ENCODE data around the gene NOL4L. TPM values are rescaled to one million over a fixed set of nuclear protein-coding genes. Genes with fewer than 3 reads are reported as not detected.

Gene NOL4L
- total RNA-seq, 1 donor from 2014 or later, result 18.0 TPM

DNA sequence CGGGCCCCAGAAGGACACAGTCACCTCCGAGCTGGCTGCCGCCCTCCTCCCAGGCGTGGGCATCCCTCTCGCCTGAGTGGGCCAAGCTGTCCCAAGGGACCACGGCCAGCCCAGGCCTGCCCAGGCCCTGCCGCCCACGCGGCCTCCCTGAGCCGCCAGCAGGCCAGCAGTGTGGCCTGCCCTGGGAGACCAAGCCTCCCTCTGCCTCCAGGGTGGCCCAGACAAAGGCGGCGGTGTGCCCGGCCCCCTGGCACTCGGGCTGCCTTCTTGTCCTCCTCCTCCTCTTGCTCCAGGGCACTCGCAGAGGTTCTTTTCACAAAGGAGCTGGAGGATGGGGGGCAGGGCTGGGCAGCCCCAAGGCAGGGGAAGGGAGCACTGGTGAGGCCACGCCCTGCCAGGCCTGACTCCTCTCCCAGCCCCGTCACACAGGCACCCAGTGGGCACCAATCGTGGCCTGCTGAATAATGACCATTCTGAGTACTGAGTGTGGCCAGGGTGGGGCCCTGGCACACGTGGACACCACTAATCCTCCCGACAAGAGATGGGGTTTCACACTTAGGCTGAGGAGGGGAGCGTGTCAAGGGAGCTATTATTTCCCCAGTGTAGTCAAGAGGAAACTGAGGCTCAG is 25.3 kb downstream of the NOL4L start:
- H3K9me3 Mint-ChIP-seq, result no peaks in the 10 kb centered on the region
- DNase-seq, result no peak
- no peak overlapping the region for H3K4me3 Mint-ChIP-seq
- intact Hi-C loops (cut with micrococcal nuclease), result no loop called here
- peaks cover 2% of the 10 kb centered on the region for H3K36me3 Mint-ChIP-seq (ENCODE audit: low read depth)
- H3K4me1 Mint-ChIP-seq, result peaks cover 12% of the 10 kb centered on the region
- H3K27me3 Mint-ChIP-seq, result no peaks in the 10 kb centered on the region
- H3K27ac Mint-ChIP-seq, result no peak overlapping the region

DNA sequence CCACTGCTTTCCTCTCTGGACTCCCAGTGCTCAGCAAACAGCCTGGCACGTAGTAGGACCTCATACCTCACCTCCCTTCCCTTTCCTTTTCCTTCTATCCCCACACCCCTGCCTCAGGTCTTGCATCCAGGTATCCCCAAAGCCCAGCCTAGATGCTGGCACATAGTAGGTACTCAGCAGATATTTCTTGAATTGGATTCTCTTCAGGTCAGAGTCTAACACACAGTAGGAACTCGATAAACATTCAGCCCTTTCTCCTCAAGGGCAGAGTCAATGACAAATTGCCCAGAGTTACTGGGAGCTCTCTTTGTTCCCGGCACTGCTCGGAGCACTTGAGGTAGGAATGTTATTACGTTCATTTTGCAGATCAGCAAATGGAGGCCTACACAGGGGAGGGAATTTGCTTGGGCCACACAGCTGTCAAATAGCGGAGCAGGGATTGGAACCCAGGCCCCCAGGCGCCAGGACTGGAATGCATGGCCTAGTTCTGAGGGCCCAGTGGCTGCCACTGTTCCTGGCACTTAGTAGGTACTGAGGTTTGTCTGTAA is 25.9 kb downstream of the NOL4L start:
- H3K4me1 Mint-ChIP-seq, result peaks cover 16% of the 10 kb centered on the region
- no peak for DNase-seq
- intact Hi-C loops (cut with micrococcal nuclease), result no loop called here
- no peaks in the 10 kb centered on the region for H3K9me3 Mint-ChIP-seq
- no peak overlapping the region for H3K27ac Mint-ChIP-seq
- no peaks in the 10 kb centered on the region for H3K27me3 Mint-ChIP-seq
- no peak overlapping the region for H3K4me3 Mint-ChIP-seq
- peaks cover 2% of the 10 kb centered on the region for H3K36me3 Mint-ChIP-seq (ENCODE audit: low read depth)

DNA sequence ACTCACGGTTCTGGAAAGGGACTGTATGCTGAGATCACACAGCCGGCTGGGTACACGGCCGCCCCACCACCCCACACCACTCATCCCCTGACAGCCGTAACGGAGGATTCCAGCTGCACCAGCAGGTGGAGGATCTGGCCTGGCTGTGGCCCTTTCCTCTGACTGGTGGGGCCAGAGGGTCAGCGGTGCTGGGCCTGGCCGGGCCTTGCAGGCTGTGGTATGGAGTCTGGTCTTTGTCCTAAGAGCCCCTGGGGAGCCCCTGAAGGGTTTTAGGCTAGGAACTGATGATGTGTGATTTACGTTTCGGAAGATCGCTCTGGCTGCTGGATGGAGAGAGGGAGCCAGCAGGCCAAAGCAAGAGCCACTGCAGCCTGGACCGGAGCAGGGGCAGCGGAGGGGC is 26.6 kb downstream of the NOL4L start:
- Mint-ChIP-seq H3K4me1 (peaks cover 22% of the 10 kb centered on the region), H3K27me3 (no peaks in the 10 kb centered on the region), H3K4me3 (no peak overlapping the region), H3K9me3 (no peaks in the 10 kb centered on the region), H3K36me3 (ENCODE audit: low read depth) (peaks cover 2% of the 10 kb centered on the region), H3K27ac (no peak overlapping the region)
- intact Hi-C loops (cut with micrococcal nuclease), result no loop called here
- DNase-seq, result no peak

DNA sequence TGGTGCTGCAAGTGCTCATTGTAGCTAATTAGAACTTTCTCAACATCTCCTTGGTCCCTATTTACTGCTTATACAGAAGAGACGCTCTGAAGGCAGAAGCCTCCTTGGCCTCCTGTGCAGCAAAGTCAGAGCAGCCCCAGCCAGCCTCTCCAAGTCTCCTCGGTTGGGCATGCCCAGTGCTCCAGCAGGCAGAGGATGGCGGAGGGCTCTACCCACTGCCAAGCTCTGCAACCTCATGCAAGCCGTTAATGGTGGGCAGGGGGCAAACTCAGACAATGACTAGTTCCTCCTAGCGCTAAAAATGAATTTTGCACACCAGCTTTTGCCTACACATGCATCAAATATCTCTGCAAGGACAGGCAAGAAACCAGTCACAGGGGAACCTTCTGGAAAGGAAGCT is 27.8 kb downstream of the NOL4L start:
- Mint-ChIP-seq H3K9me3 (no peaks in the 10 kb centered on the region), H3K27ac (no peak overlapping the region), H3K36me3 (ENCODE audit: low read depth) (peaks cover 6% of the 10 kb centered on the region), H3K4me1 (peaks cover 29% of the 10 kb centered on the region), H3K4me3 (no peak overlapping the region), H3K27me3 (no peaks in the 10 kb centered on the region)
- intact Hi-C loops (cut with micrococcal nuclease), result no loop called here
- no peak for DNase-seq

DNA sequence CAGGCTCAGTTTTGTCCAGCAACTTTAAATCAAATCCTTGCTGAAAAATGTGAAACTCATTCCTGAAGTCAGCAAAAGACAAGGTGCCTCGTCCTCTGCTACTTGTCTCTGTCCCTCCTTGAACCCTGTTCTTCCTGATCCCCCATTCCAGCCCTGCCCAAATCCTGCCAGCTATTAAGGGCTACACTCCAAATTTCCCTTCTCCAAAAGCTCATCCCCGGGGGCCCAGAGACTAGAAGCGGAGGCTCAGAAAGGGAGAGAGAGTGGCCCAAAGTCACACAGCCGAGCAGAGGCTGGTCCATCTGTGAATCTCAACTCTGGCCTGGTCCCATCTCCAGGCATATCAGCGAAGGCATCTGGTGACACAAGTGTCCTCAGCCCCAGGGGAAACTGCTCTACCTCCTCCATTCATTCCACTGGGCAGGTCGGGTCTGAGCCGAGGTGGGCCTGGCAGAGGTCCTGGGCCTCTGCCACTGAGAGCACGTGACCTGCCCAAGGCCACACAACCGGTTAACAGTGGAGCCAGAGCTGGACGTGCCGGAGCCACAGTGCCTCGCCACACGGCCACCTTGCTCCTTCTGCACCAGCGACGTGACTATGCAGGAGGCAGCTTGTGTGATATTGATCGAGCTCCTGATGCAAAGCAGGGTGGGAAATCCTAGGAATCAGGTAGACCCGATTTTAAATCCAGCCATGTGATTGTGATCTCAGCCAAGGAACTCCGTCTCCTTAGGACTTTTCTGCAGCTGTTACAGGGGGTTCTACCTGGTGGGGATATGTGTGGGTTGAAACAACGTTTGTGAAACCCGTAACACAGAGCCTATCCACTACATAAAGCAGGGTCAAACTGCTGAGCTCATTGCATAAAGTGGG is 28.6 kb downstream of the NOL4L start:
- H3K9me3 Mint-ChIP-seq, result no peaks in the 10 kb centered on the region
- peaks cover 6% of the 10 kb centered on the region for H3K36me3 Mint-ChIP-seq (ENCODE audit: low read depth)
- H3K27ac Mint-ChIP-seq, result no peak overlapping the region
- DNase-seq, result no peak
- H3K4me3 Mint-ChIP-seq, result no peak overlapping the region
- intact Hi-C loops (cut with micrococcal nuclease), result no loop called here
- H3K27me3 Mint-ChIP-seq, result no peaks in the 10 kb centered on the region
- H3K4me1 Mint-ChIP-seq, result peaks cover 28% of the 10 kb centered on the region

DNA sequence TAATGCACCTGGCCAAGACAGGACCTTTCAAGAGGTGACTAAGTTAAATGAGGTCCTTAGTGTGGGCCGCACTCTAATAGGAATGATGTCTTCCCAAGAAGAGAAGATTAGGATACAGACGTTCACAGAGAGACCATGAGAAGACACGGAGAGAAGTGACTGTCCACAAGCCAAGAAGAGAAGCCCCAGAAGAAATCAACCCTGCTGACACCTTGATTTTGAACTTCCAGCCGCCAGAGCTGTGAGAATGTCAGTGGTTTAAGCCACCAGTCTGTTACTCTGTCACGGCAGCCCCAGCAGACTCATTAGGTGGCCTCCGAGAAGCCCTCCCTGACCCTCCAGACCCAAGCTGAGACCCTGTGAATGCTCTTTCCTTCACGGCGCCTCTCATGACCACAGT is 29.5 kb downstream of the NOL4L start:
- intact Hi-C loops (cut with micrococcal nuclease), result no loop called here
- H3K36me3 Mint-ChIP-seq (ENCODE audit: low read depth), result peaks cover 6% of the 10 kb centered on the region
- H3K9me3 Mint-ChIP-seq, result no peaks in the 10 kb centered on the region
- H3K27ac Mint-ChIP-seq, result no peak overlapping the region
- no peak overlapping the region for H3K4me3 Mint-ChIP-seq
- peaks cover 28% of the 10 kb centered on the region for H3K4me1 Mint-ChIP-seq
- no peaks in the 10 kb centered on the region for H3K27me3 Mint-ChIP-seq
- no peak for DNase-seq

DNA sequence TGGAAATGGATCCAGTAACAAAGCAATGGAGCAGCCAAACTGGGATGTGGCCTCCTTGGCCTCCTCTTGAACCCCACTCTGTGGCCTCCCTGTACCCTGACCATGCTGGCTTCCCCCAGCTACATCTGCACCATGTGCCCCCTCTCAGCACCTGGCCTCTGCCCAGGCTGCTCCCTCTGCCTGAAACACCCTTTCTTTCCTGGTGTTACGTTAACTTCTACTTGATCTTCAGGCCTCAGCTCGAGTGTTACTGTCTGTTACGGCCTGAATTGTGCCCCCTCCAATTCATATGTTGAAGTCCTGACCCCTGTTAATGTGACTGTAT is 30.2 kb downstream of the NOL4L start:
- Mint-ChIP-seq H3K27ac (no peak overlapping the region), H3K4me3 (no peak overlapping the region), H3K36me3 (ENCODE audit: low read depth) (peaks cover 6% of the 10 kb centered on the region), H3K9me3 (no peaks in the 10 kb centered on the region), H3K4me1 (peaks cover 24% of the 10 kb centered on the region), H3K27me3 (no peaks in the 10 kb centered on the region)
- intact Hi-C loops (cut with micrococcal nuclease), result no loop called here
- DNase-seq, result no peak

DNA sequence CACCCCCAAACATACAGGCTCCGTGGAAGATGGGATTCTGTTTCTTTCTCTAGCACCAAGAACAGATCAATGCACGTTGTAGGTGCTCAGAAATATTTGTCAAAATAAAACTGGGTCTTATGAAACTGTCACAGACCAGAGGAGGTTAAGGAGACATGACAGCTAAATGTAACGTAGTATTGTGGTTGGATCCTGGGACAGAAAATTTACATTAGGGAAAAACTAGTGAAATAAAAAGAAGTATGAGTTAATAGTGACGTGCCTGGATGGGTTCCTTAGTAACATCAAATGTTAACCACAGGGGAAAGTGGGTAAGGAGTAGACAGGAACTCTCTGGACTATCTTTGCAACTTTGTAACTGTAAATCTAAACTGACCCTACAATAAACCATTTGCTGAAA is 31.5 kb downstream of the NOL4L start:
- no peaks in the 10 kb centered on the region for H3K27me3 Mint-ChIP-seq
- DNase-seq, result no peak
- H3K4me1 Mint-ChIP-seq, result peaks cover 24% of the 10 kb centered on the region
- H3K36me3 Mint-ChIP-seq (ENCODE audit: low read depth), result peaks cover 6% of the 10 kb centered on the region
- no peak overlapping the region for H3K4me3 Mint-ChIP-seq
- intact Hi-C loops (cut with micrococcal nuclease), result no loop called here
- H3K27ac Mint-ChIP-seq, result no peak overlapping the region
- no peaks in the 10 kb centered on the region for H3K9me3 Mint-ChIP-seq

DNA sequence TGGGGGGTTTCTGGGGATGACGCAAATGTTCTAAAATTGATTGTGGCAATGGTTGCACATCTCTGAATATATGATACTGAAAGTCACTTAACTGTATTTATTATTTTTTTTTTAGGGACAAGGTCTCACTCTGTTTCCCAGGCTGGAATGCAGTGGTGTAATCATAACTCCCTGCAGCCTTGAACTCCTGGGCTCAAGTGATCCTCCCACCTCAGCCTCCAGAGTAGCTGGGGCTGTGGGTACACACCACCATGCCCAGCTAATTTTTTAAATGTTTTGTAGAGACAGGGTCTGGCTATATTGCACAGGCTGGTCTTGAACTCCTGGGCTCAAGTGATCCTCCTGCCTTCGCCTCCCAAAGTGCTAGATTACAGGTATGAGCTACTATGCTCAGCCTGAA is 33.4 kb downstream of the NOL4L start:
- H3K9me3 Mint-ChIP-seq, result no peaks in the 10 kb centered on the region
- no peaks in the 10 kb centered on the region for H3K27me3 Mint-ChIP-seq
- H3K4me3 Mint-ChIP-seq, result no peak overlapping the region
- H3K4me1 Mint-ChIP-seq, result peaks cover 35% of the 10 kb centered on the region
- intact Hi-C loops (cut with micrococcal nuclease), result no loop called here
- peaks cover 9% of the 10 kb centered on the region for H3K36me3 Mint-ChIP-seq (ENCODE audit: low read depth)
- DNase-seq, result no peak
- H3K27ac Mint-ChIP-seq, result no peak overlapping the region

DNA sequence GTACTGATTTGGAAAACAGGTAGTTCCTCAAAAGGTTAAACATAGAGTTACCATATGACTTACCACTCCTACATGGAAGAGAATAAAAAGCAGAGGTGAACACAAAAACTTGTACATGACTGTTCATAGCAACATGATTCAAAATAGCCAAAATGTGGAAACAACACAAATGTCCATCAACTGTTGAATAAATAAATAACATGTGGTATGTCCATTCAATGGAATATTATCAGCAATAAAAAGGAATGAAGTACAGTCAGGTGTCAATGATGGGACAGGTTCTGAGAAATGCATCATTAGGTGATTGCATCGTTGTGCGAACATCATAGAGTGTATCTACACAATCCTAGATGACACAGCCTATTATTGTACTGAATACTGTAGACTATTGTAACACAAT is 35.3 kb downstream of the NOL4L start:
- intact Hi-C loops (cut with micrococcal nuclease), result no loop called here
- no peak overlapping the region for H3K4me3 Mint-ChIP-seq
- H3K27ac Mint-ChIP-seq, result no peak overlapping the region
- H3K4me1 Mint-ChIP-seq, result peaks cover 31% of the 10 kb centered on the region
- peaks cover 10% of the 10 kb centered on the region for H3K36me3 Mint-ChIP-seq (ENCODE audit: low read depth)
- H3K27me3 Mint-ChIP-seq, result no peaks in the 10 kb centered on the region
- no peak for DNase-seq
- no peaks in the 10 kb centered on the region for H3K9me3 Mint-ChIP-seq

DNA sequence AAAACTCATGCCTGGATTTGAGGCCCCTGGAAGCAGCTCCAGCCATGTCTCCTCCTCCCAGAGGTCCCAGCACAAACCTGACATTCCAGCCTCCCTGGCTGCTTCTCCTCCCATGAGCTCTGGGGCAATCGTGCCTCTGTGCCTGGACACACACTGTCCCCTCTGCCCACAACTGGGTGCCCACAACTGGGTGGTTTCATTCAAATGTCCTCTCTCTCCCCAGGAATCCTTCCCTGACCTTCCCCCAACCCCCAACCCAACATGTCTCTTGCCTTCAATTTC is 37.4 kb downstream of the NOL4L start:
- intact Hi-C loops (cut with micrococcal nuclease), result no loop called here
- Mint-ChIP-seq H3K9me3 (no peaks in the 10 kb centered on the region), H3K27ac (no peak overlapping the region), H3K36me3 (ENCODE audit: low read depth) (peaks cover 14% of the 10 kb centered on the region), H3K4me3 (no peak overlapping the region), H3K4me1 (peaks cover 23% of the 10 kb centered on the region), H3K27me3 (no peaks in the 10 kb centered on the region)
- DNase-seq, result no peak

DNA sequence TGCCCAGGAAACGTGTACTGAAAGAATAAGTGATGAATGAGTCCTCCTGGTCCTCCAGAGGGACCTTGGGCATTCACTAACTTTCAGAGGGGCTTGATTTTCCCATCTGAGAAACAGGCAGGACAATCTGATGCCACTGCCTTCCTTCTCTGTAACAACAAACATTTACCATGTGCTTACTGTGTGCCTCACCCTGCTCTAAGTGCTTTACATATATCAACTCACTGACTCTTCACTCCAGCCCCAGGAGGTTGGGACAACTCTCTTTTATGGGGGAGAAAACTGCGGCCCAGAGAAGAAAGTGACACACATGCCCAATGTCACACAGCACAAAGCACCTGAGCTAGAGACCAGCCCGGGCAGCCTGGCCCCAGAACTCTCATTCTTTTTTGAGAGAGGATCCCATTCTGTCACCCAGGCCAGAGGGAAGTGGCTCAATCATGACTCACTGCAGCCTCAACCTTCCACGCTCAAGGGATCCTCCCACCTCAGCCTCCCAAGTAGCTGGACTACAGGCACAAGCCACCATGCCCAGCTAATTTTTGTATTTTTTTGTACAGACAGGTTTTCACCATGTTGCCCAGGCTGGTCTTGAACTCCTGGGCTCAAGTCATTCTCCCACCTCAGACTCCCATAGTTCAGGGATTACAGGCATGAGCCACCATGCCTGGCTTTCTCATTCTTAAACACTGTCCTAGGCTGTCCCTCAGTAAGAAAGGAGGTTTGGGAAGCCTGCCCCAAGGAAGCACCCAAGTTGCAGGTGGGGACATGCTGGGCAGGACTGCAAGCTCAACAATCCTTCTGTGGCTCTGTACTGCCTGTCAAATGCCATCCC is 38.0 kb downstream of the NOL4L start:
- Mint-ChIP-seq H3K27ac (peak overlapping the region; percentile 34), H3K27me3 (no peaks in the 10 kb centered on the region), H3K4me3 (no peak overlapping the region), H3K9me3 (no peaks in the 10 kb centered on the region), H3K36me3 (ENCODE audit: low read depth) (peaks cover 14% of the 10 kb centered on the region), H3K4me1 (peaks cover 27% of the 10 kb centered on the region)
- intact Hi-C loops (cut with micrococcal nuclease), result no loop called here
- no peak for DNase-seq

DNA sequence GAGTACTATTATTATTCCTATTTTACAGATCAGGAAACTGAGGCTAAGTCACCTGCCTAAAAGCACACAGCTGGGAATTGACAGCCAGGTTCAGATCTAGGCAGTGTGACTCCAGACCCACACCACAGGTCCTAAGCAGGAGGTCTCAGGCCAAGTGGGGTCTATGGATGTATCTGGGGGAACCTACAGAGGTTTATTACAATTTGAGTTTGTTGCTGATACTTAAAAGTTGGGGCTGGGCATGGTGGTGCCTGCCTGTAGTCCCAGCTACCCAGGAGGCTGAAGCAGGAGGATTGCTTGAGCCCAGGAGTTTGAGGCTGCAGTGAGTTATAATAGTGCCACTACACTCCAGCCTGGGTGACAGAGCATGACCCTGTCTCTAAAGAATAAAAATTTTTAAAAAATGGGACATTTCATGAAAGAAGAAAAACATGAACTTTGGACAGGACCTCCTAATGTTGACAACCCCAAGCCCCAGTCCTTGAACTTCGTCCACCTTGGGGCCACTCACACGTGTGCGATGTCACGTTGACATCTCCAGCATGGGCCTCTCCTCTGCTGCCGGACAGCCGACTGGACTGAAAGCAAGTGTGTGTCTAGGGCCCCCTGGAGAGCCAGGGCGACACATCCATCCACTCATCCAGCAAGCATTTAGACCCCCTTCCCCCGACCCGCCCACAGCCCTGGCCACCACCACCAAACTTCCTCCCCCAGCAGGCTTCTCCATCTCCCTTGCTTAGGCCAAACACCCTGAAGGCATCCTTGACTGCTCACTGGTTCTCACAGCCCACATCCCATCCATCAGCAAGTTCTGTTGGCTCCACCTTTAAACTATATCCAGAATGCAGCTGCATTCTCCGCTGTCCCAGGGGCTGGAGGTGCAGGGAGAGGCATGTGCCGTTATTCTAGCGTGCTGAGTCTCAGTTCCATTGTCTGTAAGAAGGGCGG is 40.0 kb downstream of the NOL4L start:
- peak overlapping the region; percentile 39 for H3K27ac Mint-ChIP-seq
- H3K4me1 Mint-ChIP-seq, result peaks cover 37% of the 10 kb centered on the region
- H3K36me3 Mint-ChIP-seq (ENCODE audit: low read depth), result peaks cover 14% of the 10 kb centered on the region

More for the DNA sequence above, 40.0 kb downstream of the NOL4L start:
- H3K9me3 Mint-ChIP-seq, result no peaks in the 10 kb centered on the region
- DNase-seq, result no peak
- no peak overlapping the region for H3K4me3 Mint-ChIP-seq
- intact Hi-C loops (cut with micrococcal nuclease), result no loop called here
- no peaks in the 10 kb centered on the region for H3K27me3 Mint-ChIP-seq

All from activated CD4-positive, alpha-beta T cell treated with anti-CD3 and anti-CD28 coated beads, Interleukin-2, amount 10 ng/mL, durations not matched to agents 24 days and 14 days (primary cell).